GM18508 (cell line): ENCODE results near the gene COL9A3.

ENCODE experiments used
- ATAC-seq: cut with Tn5 transposase; IDR thresholded peaks from one replicate; pipeline ENCODE4 v1.9.1; 2021; ENCODE audit warnings: moderate number of reproducible peaks; ENCODE audit not compliant: insufficient read depth, unreplicated experiment

The COL9A3 gene

GRCh38 chr20:62887860-62888239 is 71.0 kb downstream of the COL9A3 start:
- no peak for ATAC-seq

DNA sequence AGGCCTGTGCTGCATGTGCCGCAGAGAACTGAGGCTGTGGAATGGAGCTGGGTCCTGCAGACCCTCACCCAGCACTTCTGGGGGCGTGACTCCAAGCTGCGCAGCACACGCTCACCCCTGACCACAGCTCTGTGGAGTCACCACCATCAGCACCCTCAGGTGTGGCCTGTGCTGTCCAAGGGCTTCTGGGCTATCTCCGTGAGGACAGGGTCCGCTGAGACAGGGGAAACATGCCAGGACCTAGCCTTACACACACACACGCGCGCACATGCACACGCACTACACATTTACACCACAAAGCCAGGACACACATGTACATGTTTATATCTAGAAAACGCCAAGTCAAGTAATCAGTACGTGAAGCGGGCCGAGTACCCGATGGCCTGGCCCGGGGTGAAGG is 71.6 kb downstream of the COL9A3 start:
- ATAC-seq = no peak

GRCh38 chr20:62888910-62889309 is 72.1 kb downstream of the COL9A3 start:
- no peak for ATAC-seq

DNA sequence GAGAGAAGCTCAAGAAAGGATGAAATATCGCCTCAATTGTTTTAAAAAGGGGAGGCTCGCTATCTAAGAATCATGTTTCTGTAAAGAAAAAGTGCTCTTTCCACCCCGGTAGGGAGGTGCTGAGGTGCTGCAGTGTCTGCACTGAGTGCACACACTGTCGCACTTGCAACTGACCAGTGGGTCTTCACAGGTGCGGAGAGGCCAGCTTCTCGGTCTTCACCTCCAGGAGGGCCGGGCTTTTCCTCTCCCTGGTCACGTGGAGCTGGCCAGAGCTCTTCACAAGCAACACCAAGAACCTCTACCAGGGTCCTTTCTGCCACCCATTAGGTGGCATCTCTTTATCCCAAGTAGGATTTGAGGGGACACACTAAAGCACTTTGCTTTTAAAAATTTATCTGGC is 72.6 kb downstream of the COL9A3 start:
- ATAC-seq = no peak

DNA sequence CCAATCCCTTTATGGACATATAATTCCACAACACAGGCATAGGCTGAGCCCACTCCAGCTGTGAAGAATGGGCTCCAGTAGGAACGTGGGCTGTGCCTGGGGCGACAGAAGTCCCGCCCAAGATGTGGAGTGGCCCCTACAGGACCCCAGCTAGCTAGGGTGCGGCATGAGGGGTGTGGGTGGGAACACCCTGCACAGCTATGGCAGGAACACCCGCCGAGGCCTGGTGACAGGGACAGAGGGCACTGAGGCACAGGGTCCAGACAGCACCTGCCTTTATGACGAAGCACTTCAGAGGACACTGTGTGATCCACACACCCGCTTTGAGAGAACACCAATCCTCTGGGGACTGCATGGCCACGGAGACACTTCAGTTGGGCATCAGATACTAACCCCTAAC is 73.0 kb downstream of the COL9A3 start:
- no peak for ATAC-seq

- no peak for ATAC-seq
Measured at GRCh38 chr20:62890444-62890843, 73.6 kb downstream of the COL9A3 start.
